ENCODE results near the gene NEO1.

The NEO1 gene, protein sequence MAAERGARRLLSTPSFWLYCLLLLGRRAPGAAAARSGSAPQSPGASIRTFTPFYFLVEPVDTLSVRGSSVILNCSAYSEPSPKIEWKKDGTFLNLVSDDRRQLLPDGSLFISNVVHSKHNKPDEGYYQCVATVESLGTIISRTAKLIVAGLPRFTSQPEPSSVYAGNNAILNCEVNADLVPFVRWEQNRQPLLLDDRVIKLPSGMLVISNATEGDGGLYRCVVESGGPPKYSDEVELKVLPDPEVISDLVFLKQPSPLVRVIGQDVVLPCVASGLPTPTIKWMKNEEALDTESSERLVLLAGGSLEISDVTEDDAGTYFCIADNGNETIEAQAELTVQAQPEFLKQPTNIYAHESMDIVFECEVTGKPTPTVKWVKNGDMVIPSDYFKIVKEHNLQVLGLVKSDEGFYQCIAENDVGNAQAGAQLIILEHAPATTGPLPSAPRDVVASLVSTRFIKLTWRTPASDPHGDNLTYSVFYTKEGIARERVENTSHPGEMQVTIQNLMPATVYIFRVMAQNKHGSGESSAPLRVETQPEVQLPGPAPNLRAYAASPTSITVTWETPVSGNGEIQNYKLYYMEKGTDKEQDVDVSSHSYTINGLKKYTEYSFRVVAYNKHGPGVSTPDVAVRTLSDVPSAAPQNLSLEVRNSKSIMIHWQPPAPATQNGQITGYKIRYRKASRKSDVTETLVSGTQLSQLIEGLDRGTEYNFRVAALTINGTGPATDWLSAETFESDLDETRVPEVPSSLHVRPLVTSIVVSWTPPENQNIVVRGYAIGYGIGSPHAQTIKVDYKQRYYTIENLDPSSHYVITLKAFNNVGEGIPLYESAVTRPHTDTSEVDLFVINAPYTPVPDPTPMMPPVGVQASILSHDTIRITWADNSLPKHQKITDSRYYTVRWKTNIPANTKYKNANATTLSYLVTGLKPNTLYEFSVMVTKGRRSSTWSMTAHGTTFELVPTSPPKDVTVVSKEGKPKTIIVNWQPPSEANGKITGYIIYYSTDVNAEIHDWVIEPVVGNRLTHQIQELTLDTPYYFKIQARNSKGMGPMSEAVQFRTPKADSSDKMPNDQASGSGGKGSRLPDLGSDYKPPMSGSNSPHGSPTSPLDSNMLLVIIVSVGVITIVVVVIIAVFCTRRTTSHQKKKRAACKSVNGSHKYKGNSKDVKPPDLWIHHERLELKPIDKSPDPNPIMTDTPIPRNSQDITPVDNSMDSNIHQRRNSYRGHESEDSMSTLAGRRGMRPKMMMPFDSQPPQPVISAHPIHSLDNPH (N-terminal part only)

GRCh38 chr15:73051807-73052652 is at the start of gene NEO1:
NEO1 (plus strand) TSS chr15:73052463; CDS start chr15:73052676, 213 bp downstream.
- TF ChIP-seq JUND (IDR thresholded peaks at IDR 0.05; ENCODE audit: low read depth): no peak
- DNase-seq (ENCODE audit: low read depth in 1 of 2, low spot score in 1 of 2): peak; percentile 70 to 89
- in situ Hi-C loops (cut with HindIII; ENCODE audit: low pct_unique_long_range_greater_than_20kb, low sequenced_read_pairs): no loop called here

- DNase-seq (ENCODE audit: low read depth in 1 of 2, low spot score in 1 of 2): no peak
- in situ Hi-C loops (cut with HindIII; ENCODE audit: low pct_unique_long_range_greater_than_20kb, low sequenced_read_pairs): no loop called here
- TF ChIP-seq JUND (IDR thresholded peaks at IDR 0.05; ENCODE audit: low read depth): no peak
Measured at GRCh38 chr15:73004462-73004861, 47.8 kb upstream of the NEO1 start.

- TF ChIP-seq JUND (IDR thresholded peaks at IDR 0.05; ENCODE audit: low read depth): no peak
- DNase-seq (ENCODE audit: low read depth in 1 of 2, low spot score in 1 of 2): no peak
- in situ Hi-C loops (cut with HindIII; ENCODE audit: low pct_unique_long_range_greater_than_20kb, low sequenced_read_pairs): no loop called here
Measured at GRCh38 chr15:73005032-73005431, 47.2 kb upstream of the NEO1 start.

DNA sequence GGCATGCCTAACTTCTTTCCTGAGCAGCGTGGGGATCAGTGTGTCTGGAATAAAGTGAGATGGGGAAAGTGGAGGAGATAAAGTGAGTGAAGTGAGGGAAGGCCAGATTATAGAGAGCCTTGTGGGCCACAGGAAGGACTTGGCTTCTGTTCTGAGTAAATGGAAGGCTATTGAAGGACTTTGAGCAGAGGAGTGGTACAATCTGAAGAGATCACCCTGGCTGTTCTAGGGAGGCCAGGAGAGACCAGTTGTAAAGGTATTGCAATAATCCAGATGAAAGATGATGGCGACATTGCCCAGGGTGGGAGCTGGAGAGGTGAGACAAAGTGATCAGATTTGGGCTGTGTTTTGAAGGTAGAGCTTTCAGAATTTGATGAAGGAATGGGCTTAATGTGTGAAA is 46.8 kb upstream of the NEO1 start:
- in situ Hi-C loops (cut with HindIII; ENCODE audit: low pct_unique_long_range_greater_than_20kb, low sequenced_read_pairs): no loop called here
- TF ChIP-seq JUND (IDR thresholded peaks at IDR 0.05; ENCODE audit: low read depth): no peak
- no peak for DNase-seq (ENCODE audit: low read depth in 1 of 2, low spot score in 1 of 2)

DNA sequence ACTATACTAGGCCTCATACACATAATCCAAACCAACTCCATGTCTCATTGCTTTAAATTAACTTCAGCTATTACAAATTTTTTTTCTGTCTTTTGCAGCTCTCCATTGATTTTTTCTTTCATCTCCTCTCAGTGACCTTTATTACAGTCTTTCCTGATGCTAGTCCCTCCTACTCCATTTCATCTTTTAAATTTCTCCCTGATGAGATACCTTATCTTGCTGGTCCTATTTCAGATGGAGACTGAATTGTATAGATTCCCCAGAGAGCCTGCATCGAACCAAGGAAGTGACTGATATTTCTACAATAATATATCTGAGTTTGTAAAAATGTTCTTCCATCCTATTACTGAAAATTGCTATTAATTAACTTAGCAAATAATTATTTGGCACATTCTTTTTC is 45.7 kb upstream of the NEO1 start:
- in situ Hi-C loops (cut with HindIII; ENCODE audit: low pct_unique_long_range_greater_than_20kb, low sequenced_read_pairs): no loop called here
- TF ChIP-seq JUND (IDR thresholded peaks at IDR 0.05; ENCODE audit: low read depth): no peak
- no peak for DNase-seq (ENCODE audit: low read depth in 1 of 2, low spot score in 1 of 2)

DNA sequence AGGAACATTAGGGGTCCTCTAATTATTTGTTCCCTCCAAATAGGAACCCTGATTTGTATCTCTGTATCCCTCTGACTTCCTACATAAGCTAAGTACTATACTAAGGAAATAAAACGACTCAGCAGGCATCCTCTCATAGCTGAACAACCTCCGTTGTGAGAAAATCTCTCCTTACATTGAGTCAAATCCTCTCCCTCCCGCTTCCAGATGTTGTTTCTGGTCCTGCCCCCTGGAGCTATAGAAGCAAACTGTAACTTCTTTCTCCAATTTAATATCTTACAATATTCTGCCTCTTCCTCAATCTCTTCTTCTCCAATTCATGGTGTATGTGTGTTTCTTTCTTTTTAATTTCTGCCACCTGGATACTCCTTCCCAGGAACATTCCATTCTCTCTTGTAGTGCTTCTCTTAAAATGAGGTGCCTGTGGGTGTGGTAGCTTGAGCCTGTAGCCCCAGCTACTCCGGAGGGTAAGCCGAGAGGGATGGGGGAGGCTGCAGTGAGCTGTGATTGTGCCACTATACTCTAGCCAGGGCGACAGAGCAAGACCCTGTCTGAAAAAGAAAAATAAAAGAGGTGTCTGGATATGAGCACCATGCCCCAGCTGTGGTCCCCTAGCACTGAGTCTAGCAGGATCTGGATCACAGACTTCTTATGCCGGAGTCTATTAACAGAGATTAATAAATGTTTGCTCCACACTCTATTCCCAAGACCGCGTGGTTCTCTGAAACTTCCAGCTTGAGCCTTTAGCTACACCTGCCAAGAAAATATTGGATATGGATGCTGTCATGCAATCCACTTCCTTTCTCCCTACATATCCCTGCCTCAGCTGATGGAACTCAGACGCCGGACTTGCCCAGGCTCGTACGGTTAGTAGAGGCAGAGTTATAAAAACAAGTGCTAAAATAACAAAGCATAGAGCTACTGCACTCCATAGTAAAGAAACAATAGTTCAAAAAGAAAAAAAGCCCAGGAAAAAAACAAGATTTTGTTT is 42.9 kb upstream of the NEO1 start:
- no peak for TF ChIP-seq JUND (IDR thresholded peaks at IDR 0.05; ENCODE audit: low read depth)
- DNase-seq (ENCODE audit: low read depth in 1 of 2, low spot score in 1 of 2): no peak
- in situ Hi-C loops (cut with HindIII; ENCODE audit: low pct_unique_long_range_greater_than_20kb, low sequenced_read_pairs): no loop called here

DNA sequence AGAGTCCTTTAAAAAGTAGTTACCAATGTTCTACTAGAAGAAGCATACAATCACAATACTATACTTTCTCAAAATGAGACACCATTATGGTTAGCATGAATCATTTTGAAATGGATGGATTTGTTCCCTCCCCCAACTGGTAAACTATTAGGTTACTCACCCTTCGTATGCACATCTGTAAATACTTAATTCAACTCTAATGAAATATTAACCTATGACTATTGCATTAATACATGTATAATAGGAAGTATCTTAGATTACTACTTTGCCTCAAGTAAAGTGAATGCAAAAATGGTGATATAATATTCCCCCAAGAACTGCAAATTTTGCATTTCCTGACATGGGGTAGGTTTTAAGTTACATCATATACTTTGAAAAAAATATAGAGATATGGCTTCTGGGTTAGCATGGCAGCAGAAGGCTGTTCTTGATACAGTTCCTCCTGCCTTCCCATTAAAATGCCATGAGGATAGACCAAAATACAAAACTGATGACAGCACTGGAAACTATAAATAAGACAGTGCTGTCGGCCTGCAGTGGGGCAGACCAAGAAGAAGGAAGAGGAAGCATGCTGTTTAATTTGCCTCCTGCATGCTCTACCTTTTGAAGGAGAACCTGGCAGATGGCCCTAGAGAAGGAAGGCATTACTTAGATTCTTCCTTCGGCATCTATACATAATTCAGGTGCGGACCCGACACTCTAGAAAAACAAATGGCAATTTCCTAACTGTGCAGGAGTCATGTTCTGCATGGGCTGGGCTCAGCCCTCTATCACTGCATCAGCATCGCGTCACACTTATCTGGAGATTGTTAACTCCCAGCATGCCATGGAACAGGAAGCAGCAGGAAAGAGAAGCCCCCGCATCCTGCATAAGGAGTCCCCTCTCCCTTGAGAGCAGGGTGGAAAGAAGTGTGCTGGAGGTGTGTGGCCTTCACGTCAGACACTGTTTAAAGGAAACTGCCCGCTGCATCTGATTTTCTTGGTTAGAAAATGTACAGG is 41.8 kb upstream of the NEO1 start:
- DNase-seq (ENCODE audit: low read depth in 1 of 2, low spot score in 1 of 2): no peak
- TF ChIP-seq JUND (IDR thresholded peaks at IDR 0.05; ENCODE audit: low read depth): no peak
- in situ Hi-C loops (cut with HindIII; ENCODE audit: low pct_unique_long_range_greater_than_20kb, low sequenced_read_pairs): no loop called here

GRCh38 chr15:73014904-73015303 is 37.4 kb upstream of the NEO1 start:
- DNase-seq (ENCODE audit: low read depth in 1 of 2, low spot score in 1 of 2): no peak
- in situ Hi-C loops (cut with HindIII; ENCODE audit: low pct_unique_long_range_greater_than_20kb, low sequenced_read_pairs): no loop called here
- TF ChIP-seq JUND (IDR thresholded peaks at IDR 0.05; ENCODE audit: low read depth): no peak

- in situ Hi-C loops (cut with HindIII; ENCODE audit: low pct_unique_long_range_greater_than_20kb, low sequenced_read_pairs): no loop called here
Measured at GRCh38 chr15:73015493-73015892, 36.8 kb upstream of the NEO1 start.

GRCh38 chr15:73017987-73018386 is 34.3 kb upstream of the NEO1 start:
- no peak for DNase-seq (ENCODE audit: low read depth in 1 of 2, low spot score in 1 of 2)
- TF ChIP-seq JUND (IDR thresholded peaks at IDR 0.05; ENCODE audit: low read depth): no peak

More at GRCh38 chr15:73015493-73015892, 36.8 kb upstream of the NEO1 start:
- DNase-seq (ENCODE audit: low read depth in 1 of 2, low spot score in 1 of 2): no peak
- TF ChIP-seq JUND (IDR thresholded peaks at IDR 0.05; ENCODE audit: low read depth): no peak

More at GRCh38 chr15:73017987-73018386, 34.3 kb upstream of the NEO1 start:
- in situ Hi-C loops (cut with HindIII; ENCODE audit: low pct_unique_long_range_greater_than_20kb, low sequenced_read_pairs): no loop called here
